Stimulated activated CD8-positive, alpha-beta memory T cell treated with anti-CD3 and anti-CD28 coated beads, Interleukin-4, amount 100 ng/mL, for 24 hours (primary cell): ENCODE results near the gene TOPAZ1.
"Not testable (repeated sequence)": the region's sequence is repeated elsewhere in the genome, so short reads cannot be mapped to it uniquely, and the experiment has no call there.

Experiments
- DNase-seq: peaks from one replicate; pipeline ENCODE4 v3.0.0-alpha.2; 2020; ENCODE audit warnings: low read depth

The TOPAZ1 gene

GRCh38 chr3:44334326-44334725 is 92.6 kb downstream of the TOPAZ1 start:
- DNase-seq = no peak

GRCh38 chr3:44337248-44337785 is 95.6 kb downstream of the TOPAZ1 start:
- DNase-seq = no peak

- DNase-seq = peak; percentile 98
Observed at GRCh38 chr3:44338010-44338827, 96.5 kb downstream of the TOPAZ1 start, which contains the start of gene TCAIM. TSS of gene TCAIM (plus strand) at chr3:44338766. CDS start at chr3:44354783, 16,017 bp downstream.

GRCh38 chr3:44338828-44339127 is 97.1 kb downstream of the TOPAZ1 start:
- DNase-seq = no peak

- DNase-seq = no peak
Observed at GRCh38 chr3:44339181-44340057, 97.7 kb downstream of the TOPAZ1 start.

- no peak for DNase-seq
Observed at GRCh38 chr3:44340058-44340395, 98.3 kb downstream of the TOPAZ1 start.

GRCh38 chr3:44342176-44342790 is 100.6 kb downstream of the TOPAZ1 start:
- no peak for DNase-seq

- no peak for DNase-seq
Observed at GRCh38 chr3:44343421-44343820, 101.7 kb downstream of the TOPAZ1 start.

GRCh38 chr3:44346590-44346989 is 104.9 kb downstream of the TOPAZ1 start:
- DNase-seq = not testable (repeated sequence)

GRCh38 chr3:44348993-44349392 is 107.3 kb downstream of the TOPAZ1 start:
- no peak for DNase-seq

GRCh38 chr3:44353355-44353924 is 111.8 kb downstream of the TOPAZ1 start:
- no peak for DNase-seq

GRCh38 chr3:44355362-44356033 is 113.8 kb downstream of the TOPAZ1 start:
- DNase-seq = no peak

- no peak for DNase-seq
Observed at GRCh38 chr3:44359146-44359751, 117.6 kb downstream of the TOPAZ1 start.

- DNase-seq = no peak
Observed at GRCh38 chr3:44363591-44363990, 121.9 kb downstream of the TOPAZ1 start.

- no peak for DNase-seq
Observed at GRCh38 chr3:44365952-44366351, 124.3 kb downstream of the TOPAZ1 start.

- no peak for DNase-seq
Observed at GRCh38 chr3:44375450-44375849, 133.8 kb downstream of the TOPAZ1 start.
